Activated CD8-positive, alpha-beta memory T cell treated with anti-CD3 and anti-CD28 coated beads, Interleukin-2, amount 50 U/mL, for 24 hours (primary cell): ENCODE data around the gene AQR.
"Not testable (repeated sequence)": the region's sequence is repeated elsewhere in the genome, so short reads cannot be mapped to it uniquely, and the experiment has no call there.

Experiments used
- DNase-seq: peaks from one replicate; pipeline ENCODE4 v3.0.0-alpha.2; 2020; ENCODE audit errors: extremely low read depth

Gene AQR

GRCh38 chr15:34813446-34814190, 155.9 kb downstream of the AQR start:
- no peak for DNase-seq

GRCh38 chr15:34812868-34813365, 156.6 kb downstream of the AQR start:
- not testable (repeated sequence) for DNase-seq

GRCh38 chr15:34812369-34812768, 157.2 kb downstream of the AQR start:
- no peak for DNase-seq

DNA sequence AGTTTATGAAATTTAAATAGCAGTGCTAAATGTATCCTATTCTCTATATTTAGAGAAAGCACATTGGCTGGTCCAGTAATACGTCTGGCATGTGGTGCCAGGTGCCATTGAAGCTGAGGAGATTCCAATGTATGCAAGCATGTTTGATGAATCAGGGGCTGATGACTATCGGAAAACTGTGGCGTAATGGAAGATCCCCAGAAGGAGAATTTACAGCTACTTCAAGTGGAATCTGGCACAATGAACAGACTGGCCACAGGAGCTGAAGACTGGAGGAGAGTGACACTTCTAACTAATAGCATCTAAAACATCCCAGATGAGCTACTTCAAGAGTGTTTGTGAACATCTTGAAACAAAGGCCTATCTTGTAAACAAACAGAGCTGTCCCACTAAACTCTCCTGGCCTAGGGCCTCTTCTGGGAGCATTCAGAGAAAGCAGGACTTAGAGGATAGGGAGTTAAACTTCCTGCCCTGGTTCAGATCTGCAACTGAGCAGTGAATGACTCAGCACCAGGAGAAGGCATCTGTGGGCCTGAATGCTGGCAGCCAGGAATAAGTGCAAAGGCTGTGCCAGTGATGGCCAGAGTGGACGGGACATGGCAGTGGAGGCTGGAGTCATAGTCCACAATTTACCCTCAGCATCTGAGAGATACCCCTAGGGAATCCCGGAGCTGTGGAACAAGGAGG, 159.0 kb downstream of the AQR start:
- DNase-seq: no peak

GRCh38 chr15:34809186-34809585, 160.4 kb downstream of the AQR start:
- no peak for DNase-seq

DNA sequence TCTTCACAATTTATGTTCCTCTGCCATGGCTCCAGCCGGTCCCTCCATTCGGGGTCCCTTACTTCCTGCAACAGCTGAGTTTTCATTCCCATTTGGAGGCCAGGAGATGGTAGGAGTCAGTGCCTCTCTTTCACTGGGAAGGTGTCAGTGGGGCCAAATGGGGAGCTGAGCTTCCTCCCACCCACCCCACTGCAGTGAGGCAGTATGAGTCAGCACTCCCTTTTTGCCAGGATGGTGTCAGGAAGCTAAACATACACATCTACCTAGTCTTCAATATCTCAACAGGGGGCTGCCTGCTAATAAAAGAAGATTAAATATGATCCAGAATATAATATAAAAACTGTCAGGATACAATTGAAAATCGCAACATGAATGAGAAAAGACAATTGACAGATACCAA, 161.5 kb downstream of the AQR start:
- DNase-seq: no peak

DNA sequence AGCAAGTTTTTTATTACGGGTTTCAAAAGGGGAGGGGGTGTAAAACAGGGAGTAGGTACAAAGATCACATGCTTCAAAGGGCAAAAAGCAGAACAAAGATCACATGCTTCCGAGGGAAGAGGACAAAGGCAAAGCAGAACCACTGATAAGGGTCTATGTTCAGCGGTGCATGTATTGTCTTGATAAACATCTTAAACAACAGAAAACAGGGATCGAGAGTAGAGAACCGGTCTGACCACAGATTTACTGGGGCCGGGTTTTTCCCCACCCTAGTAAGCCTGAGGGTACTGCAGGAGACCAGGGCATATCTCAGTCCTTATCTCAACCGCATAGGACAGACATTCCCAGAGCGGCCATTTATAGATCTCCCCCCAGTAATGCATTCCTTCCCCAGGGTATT, 162.3 kb downstream of the AQR start:
- not testable (repeated sequence) for DNase-seq

DNA sequence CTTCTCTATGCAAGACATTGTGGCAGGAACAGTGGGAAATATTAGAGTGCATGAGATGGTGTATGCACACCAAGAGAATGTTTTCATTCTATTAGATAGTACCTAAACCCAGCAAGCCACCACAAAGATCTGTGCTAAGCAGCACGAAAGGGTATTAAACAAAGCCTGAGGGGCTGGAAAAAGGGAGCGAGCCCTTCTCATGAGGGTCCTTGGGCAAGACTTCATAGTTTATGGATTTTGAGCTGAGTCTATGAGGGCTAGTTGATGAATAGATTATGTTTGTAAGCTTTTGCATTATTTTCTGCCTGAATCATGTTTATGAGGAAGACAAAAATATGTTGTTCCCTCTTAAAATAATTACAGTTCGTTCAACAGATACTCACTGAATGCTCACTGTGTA, 164.8 kb downstream of the AQR start:
- no peak for DNase-seq

- no peak for DNase-seq
These were observed 165.4 kb downstream of the AQR start for GRCh38 chr15:34804113-34804512.

GRCh38 chr15:34802803-34803750, 166.5 kb downstream of the AQR start:
- no peak for DNase-seq

- DNase-seq: no peak
These were observed 167.2 kb downstream of the AQR start for GRCh38 chr15:34802371-34802770.
